ENCODE data around the gene GYS2. TPM values are rescaled to one million over a fixed set of nuclear protein-coding genes. Genes with fewer than 3 reads are reported as not detected.

Gene GYS2
- total RNA-seq, 5 donors from 2014 or later (not counting 1 experiment from before 2014, with no cell fraction given) = 0.23 to 0.40 (median 0.28) TPM; not detected in 2

GRCh38 chr12:21502164-21502496 is 102.5 kb downstream of the GYS2 start:
- H3K4me1 ChIP-seq (ENCODE audit: control insufficient read depth in 1 of 2, extremely low read depth in 1 of 2, insufficient read depth in 2 of 2, low read length in 2 of 2) = peaks cover 22 to 33% of the 10 kb centered on the region in 2 experiments
- H3K4me3 ChIP-seq (ENCODE audit: control insufficient read depth in 1 of 2, extremely low read depth in 1 of 2, low read length in 1 of 2) = peak overlapping the region; percentile 81 to 86

DNA sequence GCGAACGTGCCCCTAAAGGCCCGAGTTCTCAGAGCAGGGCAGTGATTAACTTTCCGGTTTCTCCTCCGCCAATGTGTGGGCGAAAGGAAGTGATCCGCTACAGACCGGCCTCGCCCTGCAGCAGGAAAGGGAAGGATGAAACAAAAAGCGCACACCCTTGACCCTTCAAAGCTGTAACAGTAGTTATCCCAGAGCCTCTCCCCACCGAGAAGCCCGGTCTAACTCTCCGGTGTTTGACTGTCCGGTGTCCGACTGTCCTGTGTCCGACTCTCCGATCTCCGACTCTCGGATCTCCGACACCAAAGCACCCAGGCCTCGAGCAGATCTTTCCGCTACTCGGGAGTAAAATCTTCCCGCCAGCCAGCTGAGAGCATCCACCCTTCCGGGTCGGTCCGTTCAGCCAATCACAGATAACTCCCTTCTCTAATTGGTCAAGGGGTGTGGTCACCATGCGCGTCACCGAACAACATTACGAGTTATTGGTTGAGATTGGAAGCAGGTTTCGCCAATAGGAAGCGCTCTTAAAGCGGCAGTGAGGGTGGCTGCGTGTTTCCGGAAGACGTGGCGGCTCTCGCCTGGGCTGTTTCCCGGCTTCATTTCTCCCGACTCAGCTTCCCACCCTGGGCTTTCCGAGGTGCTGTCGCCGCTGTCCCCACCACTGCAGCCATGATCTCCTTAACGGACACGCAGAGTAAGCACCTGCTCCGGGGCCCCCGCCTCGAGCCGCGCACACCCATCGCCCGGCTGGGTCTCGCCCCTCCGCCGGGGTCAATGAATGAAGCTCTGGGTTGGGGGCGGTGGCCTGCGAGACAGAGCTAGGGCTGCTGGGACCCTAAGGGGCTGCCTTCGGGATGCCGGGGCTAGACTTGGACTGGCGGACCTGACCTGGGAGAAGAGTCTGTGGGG is 103.1 kb downstream of the GYS2 start, which contains the start of the genes GOLT1B and RECQL:
Gene GOLT1B, plus strand, starts transcription at position 532 of the 906 bp plus-strand sequence. Its CDS starts 135 bp downstream, at position 667.
Gene RECQL, minus strand, starts transcription at position 378 of the 906 bp plus-strand sequence. CDS start 2,065 bp downstream, outside the sequence.
- Histone ChIP-seq H3K4me1 (ENCODE audit: control insufficient read depth in 1 of 2, extremely low read depth in 1 of 2, insufficient read depth in 2 of 2, low read length in 2 of 2) (peaks cover 22 to 33% of the 10 kb centered on the region in 2 experiments), H3K27me3 (replicated peaks in 1 of 2; ENCODE audit: control insufficient read depth in 2 of 2, extremely low read depth in 1 of 2, insufficient read depth in 2 of 2, low read length in 1 of 2) (no peaks in the 10 kb centered on the region), H3K27ac (ENCODE audit: low read length) (peak within 1 kb of the TSS; percentile 53), H3K36me3 (ENCODE audit: control insufficient read depth in 2 of 2, extremely low read depth in 1 of 2, insufficient read depth in 1 of 2, low read length in 1 of 2) (peaks cover 0 to 27% of the 10 kb centered on the region in 2 donors), H3K9me3 (no peaks in the 10 kb centered on the region), H3K4me3 (ENCODE audit: control insufficient read depth in 1 of 2, extremely low read depth in 1 of 2, low read length in 1 of 2) (peak within 1 kb of the TSS; percentile 81 to 86)
- no peak within 1 kb of the TSS for H3K27ac Mint-ChIP-seq
- peaks cover 28% of the 10 kb centered on the region for H3K36me3 Mint-ChIP-seq
- H3K9me3 Mint-ChIP-seq = no peaks in the 10 kb centered on the region
- H3K4me3 Mint-ChIP-seq = no peak within 1 kb of the TSS
- peaks cover 38 to 64% (median 39%) of the 10 kb centered on the region in 3 donors for H3K4me1 Mint-ChIP-seq
- DNase-seq (peak; percentile 65 to 96 (median 89)), ATAC-seq (replicated peaks in 1 of 4) (peak; percentile 92 to 97 (median 96))
- CTCF ChIA-PET = interaction anchor here (0.5 to 1.2 kb wide), 2 partner anchors 58 to 1089 kb away, joined by 3 read pairs; no protein-coding TSS in a partner anchor
- POLR2A ChIA-PET = no interaction called here
- 0% methylated on average over 38 of the region's 61 CpGs for WGBS (ENCODE audit: insufficient coverage)
- H3K27me3 Mint-ChIP-seq = no peaks in the 10 kb centered on the region

More at GRCh38 chr12:21502164-21502496, 102.5 kb downstream of the GYS2 start:
- Mint-ChIP-seq H3K4me1 (peaks cover 38 to 61% (median 39%) of the 10 kb centered on the region in 3 donors), H3K27ac (no peak overlapping the region), H3K9me3 (no peaks in the 10 kb centered on the region), H3K36me3 (peaks cover 22% of the 10 kb centered on the region), H3K4me3 (no peak overlapping the region), H3K27me3 (no peaks in the 10 kb centered on the region)
- DNase-seq (peak in 22 of 35 experiments; percentile 2 to 49 (median 16)), ATAC-seq (replicated peaks in 1 of 4) (peak in 3 of 4 experiments; percentile 11 to 22 (median 16))
- H3K27ac ChIP-seq (ENCODE audit: low read length) = peak overlapping the region; percentile 53
- no peaks in the 10 kb centered on the region for H3K27me3 ChIP-seq (replicated peaks in 1 of 2; ENCODE audit: control insufficient read depth in 2 of 2, extremely low read depth in 1 of 2, insufficient read depth in 2 of 2, low read length in 1 of 2)
- H3K36me3 ChIP-seq (ENCODE audit: control insufficient read depth in 2 of 2, extremely low read depth in 1 of 2, insufficient read depth in 1 of 2, low read length in 1 of 2) = peaks cover 0 to 21% of the 10 kb centered on the region in 2 donors
- POLR2A ChIA-PET = interaction anchor here in 1 of 2 donors (0.7 kb wide), 1 partner anchor 715 kb away, joined by 3 read pairs; no protein-coding TSS in a partner anchor
- no peaks in the 10 kb centered on the region for H3K9me3 ChIP-seq
- 0% methylated on average over 9 of the region's 14 CpGs for WGBS (ENCODE audit: insufficient coverage)
- CTCF ChIA-PET = interaction anchor here (0.5 to 1.2 kb wide), 2 partner anchors 59 to 1089 kb away, joined by 3 read pairs; no protein-coding TSS in a partner anchor

GRCh38 chr12:21500786-21501257 is 103.8 kb downstream of the GYS2 start:
- Mint-ChIP-seq H3K4me3 (no peak overlapping the region), H3K4me1 (peaks cover 38 to 59% (median 38%) of the 10 kb centered on the region in 3 donors), H3K27ac (no peak overlapping the region), H3K9me3 (no peaks in the 10 kb centered on the region), H3K27me3 (no peaks in the 10 kb centered on the region), H3K36me3 (peaks cover 34% of the 10 kb centered on the region)
- Histone ChIP-seq H3K27ac (ENCODE audit: low read length) (peak overlapping the region; percentile 53), H3K9me3 (no peaks in the 10 kb centered on the region), H3K4me1 (ENCODE audit: control insufficient read depth in 1 of 2, extremely low read depth in 1 of 2, insufficient read depth in 2 of 2, low read length in 2 of 2) (peaks cover 22 to 33% of the 10 kb centered on the region in 2 experiments), H3K36me3 (ENCODE audit: control insufficient read depth in 2 of 2, extremely low read depth in 1 of 2, insufficient read depth in 1 of 2, low read length in 1 of 2) (peaks cover under 1 to 34% of the 10 kb centered on the region in 2 donors), H3K4me3 (ENCODE audit: control insufficient read depth in 1 of 2, extremely low read depth in 1 of 2, low read length in 1 of 2) (peak overlapping the region; percentile 81 to 86), H3K27me3 (replicated peaks in 1 of 2; ENCODE audit: control insufficient read depth in 2 of 2, extremely low read depth in 1 of 2, insufficient read depth in 2 of 2, low read length in 1 of 2) (no peaks in the 10 kb centered on the region)
- 0% methylated on average over 1 of the region's 8 CpGs for WGBS (ENCODE audit: insufficient coverage)
- ATAC-seq (replicated peaks in 1 of 4) (peak in 2 of 4 experiments; percentile 5 to 8), DNase-seq (peak in 4 of 35 experiments; percentile 0 to 3 (median 2))
- ChIA-PET POLR2A (no interaction called here), CTCF (no interaction called here)

DNA sequence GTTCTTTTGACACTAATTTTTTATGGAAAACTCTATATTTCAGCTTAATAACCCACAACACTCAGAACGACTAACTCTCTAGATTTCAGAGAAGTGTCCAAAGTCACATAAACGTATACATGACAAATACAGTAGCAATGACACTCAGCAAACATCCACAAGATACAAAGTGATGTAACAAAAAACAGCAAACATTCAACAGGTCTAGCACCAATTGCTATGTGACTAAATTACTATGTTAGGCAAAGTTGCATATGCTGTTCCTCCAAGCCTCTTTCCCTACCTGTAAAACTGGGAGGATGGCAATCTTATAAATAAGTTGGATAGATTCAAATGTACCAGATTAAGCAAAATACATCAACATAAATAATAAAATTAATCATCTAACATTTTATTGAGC is 104.9 kb downstream of the GYS2 start:
- POLR2A ChIA-PET = interaction anchor here in 1 of 2 donors (0.7 kb wide), 1 partner anchor 17 kb away, joined by 3 read pairs; no protein-coding TSS in a partner anchor
- ATAC-seq (replicated peaks in 1 of 4) (no peak), DNase-seq (no peak)
- H3K4me1 Mint-ChIP-seq = peaks cover 30 to 49% (median 38%) of the 10 kb centered on the region in 3 donors
- CTCF ChIA-PET = interaction anchor here in 1 of 2 donors (0.6 kb wide), 1 partner anchor 899 kb away, joined by 3 read pairs; no protein-coding TSS in a partner anchor
- peaks cover 3 to 42% of the 10 kb centered on the region in 2 donors for H3K36me3 ChIP-seq (ENCODE audit: control insufficient read depth in 2 of 2, extremely low read depth in 1 of 2, insufficient read depth in 1 of 2, low read length in 1 of 2)
- H3K27ac Mint-ChIP-seq = no peak overlapping the region
- peaks cover 41% of the 10 kb centered on the region for H3K36me3 Mint-ChIP-seq
- H3K27me3 ChIP-seq (replicated peaks in 1 of 2; ENCODE audit: control insufficient read depth in 2 of 2, extremely low read depth in 1 of 2, insufficient read depth in 2 of 2, low read length in 1 of 2) = no peaks in the 10 kb centered on the region
- peak overlapping the region in 1 of 3 donors; percentile 22 for H3K4me3 Mint-ChIP-seq
- H3K27me3 Mint-ChIP-seq = no peaks in the 10 kb centered on the region
- H3K27ac ChIP-seq (ENCODE audit: low read length) = no peak overlapping the region
- H3K9me3 Mint-ChIP-seq = no peaks in the 10 kb centered on the region
- H3K9me3 ChIP-seq = no peaks in the 10 kb centered on the region
- WGBS (ENCODE audit: insufficient coverage) = 69% methylated on average over 2 of the region's 2 CpGs
- peaks cover 22 to 31% of the 10 kb centered on the region in 2 experiments for H3K4me1 ChIP-seq (ENCODE audit: control insufficient read depth in 1 of 2, extremely low read depth in 1 of 2, insufficient read depth in 2 of 2, low read length in 2 of 2)
- H3K4me3 ChIP-seq (ENCODE audit: control insufficient read depth in 1 of 2, extremely low read depth in 1 of 2, low read length in 1 of 2) = no peak overlapping the region

Other genes with a start within 250 kb of the GYS2 start
- not detected for gene IAPP, start 231.9 kb downstream of the GYS2 start, total RNA-seq
- gene PYROXD1, start 167.2 kb downstream of the GYS2 start, total RNA-seq = 10 to 100 TPM; 33.2 to 58.4 (median 42.4) TPM
- 10 to 100 TPM; 25.4 to 70.8 (median 53.8) TPM for gene RECQL, start 103.2 kb downstream of the GYS2 start, total RNA-seq
- gene GOLT1B, start 103.1 kb downstream of the GYS2 start, total RNA-seq = 10 to 100 TPM; 27.7 to 37.7 (median 35.1) TPM
- under 1 TPM in 4 of 5 donors, not detected in 1; 0.26 to 0.46 (median 0.32) TPM for gene SPX, start 78.6 kb downstream of the GYS2 start, total RNA-seq
- gene LDHB, start 53.0 kb upstream of the GYS2 start, total RNA-seq = 100 to 1,000 TPM; 680 to 879 (median 854) TPM
- under 1 TPM in 1 of 5 donors, not detected in 4; 0.41 TPM for gene KCNJ8, start 169.9 kb upstream of the GYS2 start, total RNA-seq